Left ventricle myocardium inferior (tissue), 1 donor: ENCODE measurements around the gene DOP1B. TPM values are rescaled to one million over a fixed set of nuclear protein-coding genes. Genes with fewer than 3 reads are reported as not detected.
"Not testable (repeated sequence)": the region's sequence is repeated elsewhere in the genome, so short reads cannot be mapped to it uniquely, and the experiment has no call there.

Source experiments
- DNase-seq: peaks from one replicate; pipeline ENCODE4 v3.0.0-alpha.2; 2020
- H3K27ac ChIP-seq: fragments of 200-600 bp; replicated peaks from 2 replicates; pipeline ENCODE4 v1.8.0; 2021
- H3K27me3 ChIP-seq: fragments of 200-600 bp; 2 replicates; pipeline ENCODE4 v1.8.0; 2021; ENCODE audit warnings: low read depth
- H3K36me3 ChIP-seq: fragments of 200-600 bp; 2 replicates; pipeline ENCODE4 v1.8.0; 2021
- H3K4me1 ChIP-seq: fragments of 200-600 bp; 2 replicates; pipeline ENCODE4 v1.8.0; 2021
- H3K4me3 ChIP-seq: fragments of 200-600 bp; 2 replicates; pipeline ENCODE4 v1.8.0; 2021; ENCODE audit warnings: mild to moderate bottlenecking, moderate library complexity
- H3K9me3 ChIP-seq: fragments of 200-600 bp; replicated peaks from 2 replicates; pipeline ENCODE4 v1.8.0; 2021
- intact Hi-C: fragments of 100-400 bp; cut with micrococcal nuclease; formaldehyde crosslinking; loops from one replicate; pipeline ENCODE4 v1.11.0; 2022
- total RNA-seq: library from RNA; stranded (reverse); fragmentation: NEBNext Ultra II Directional; extraction: Animal tissue kit (Norgen Biotek cat#: 25700); gene quantifications from one replicate; pipeline ENCODE4 v1.2.1, GENCODE V29; 2021
- TF ChIP-seq, protein P1 (sequence below): fragments of 200-600 bp; IDR thresholded peaks from 2 replicates; pipeline ENCODE4 v1.8.0; 2021; ENCODE audit warnings: antibody characterized with exemption, mild to moderate bottlenecking, borderline replicate concordance
- donor health status: DM: no; HTN: yes; CAD: no; lungs with severe emphysema.

DOP1B gene
- total RNA-seq, 1 donor from 2014 or later = 13.6 TPM

GRCh38 chr21:36132696-36133095 is 23.9 kb upstream of the DOP1B start:
- intact Hi-C loops = no loop called here
- DNase-seq = peak; percentile 34
- no peaks in the 10 kb centered on the region for H3K27me3 ChIP-seq

GRCh38 chr21:36134803-36135390 is 21.7 kb upstream of the DOP1B start, which contains the start of gene CBR3:
TSS of gene CBR3 (plus strand) at chr21:36135079. CDS start at chr21:36135193, 114 bp downstream.
- H3K36me3 ChIP-seq = peaks cover 9% of the 10 kb centered on the region
- no peaks in the 10 kb centered on the region for H3K27me3 ChIP-seq
- peaks cover 45% of the 10 kb centered on the region for H3K4me1 ChIP-seq
- peak within 1 kb of the TSS; percentile 95 for H3K27ac ChIP-seq
- peak; percentile 72 for DNase-seq
- TF ChIP-seq, protein P1, sequence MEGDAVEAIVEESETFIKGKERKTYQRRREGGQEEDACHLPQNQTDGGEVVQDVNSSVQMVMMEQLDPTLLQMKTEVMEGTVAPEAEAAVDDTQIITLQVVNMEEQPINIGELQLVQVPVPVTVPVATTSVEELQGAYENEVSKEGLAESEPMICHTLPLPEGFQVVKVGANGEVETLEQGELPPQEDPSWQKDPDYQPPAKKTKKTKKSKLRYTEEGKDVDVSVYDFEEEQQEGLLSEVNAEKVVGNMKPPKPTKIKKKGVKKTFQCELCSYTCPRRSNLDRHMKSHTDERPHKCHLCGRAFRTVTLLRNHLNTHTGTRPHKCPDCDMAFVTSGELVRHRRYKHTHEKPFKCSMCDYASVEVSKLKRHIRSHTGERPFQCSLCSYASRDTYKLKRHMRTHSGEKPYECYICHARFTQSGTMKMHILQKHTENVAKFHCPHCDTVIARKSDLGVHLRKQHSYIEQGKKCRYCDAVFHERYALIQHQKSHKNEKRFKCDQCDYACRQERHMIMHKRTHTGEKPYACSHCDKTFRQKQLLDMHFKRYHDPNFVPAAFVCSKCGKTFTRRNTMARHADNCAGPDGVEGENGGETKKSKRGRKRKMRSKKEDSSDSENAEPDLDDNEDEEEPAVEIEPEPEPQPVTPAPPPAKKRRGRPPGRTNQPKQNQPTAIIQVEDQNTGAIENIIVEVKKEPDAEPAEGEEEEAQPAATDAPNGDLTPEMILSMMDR = no peak
- H3K4me3 ChIP-seq = peak within 1 kb of the TSS; percentile 75
- no peaks in the 10 kb centered on the region for H3K9me3 ChIP-seq
- intact Hi-C loops = no loop called here

More at GRCh38 chr21:36132696-36133095, 23.9 kb upstream of the DOP1B start:
- TF ChIP-seq, protein P1 = no peak
- no peak overlapping the region for H3K4me3 ChIP-seq
- H3K4me1 ChIP-seq = peaks cover 48% of the 10 kb centered on the region
- no peaks in the 10 kb centered on the region for H3K9me3 ChIP-seq
- H3K27ac ChIP-seq = no peak overlapping the region
- H3K36me3 ChIP-seq = peaks cover 4% of the 10 kb centered on the region

DNA sequence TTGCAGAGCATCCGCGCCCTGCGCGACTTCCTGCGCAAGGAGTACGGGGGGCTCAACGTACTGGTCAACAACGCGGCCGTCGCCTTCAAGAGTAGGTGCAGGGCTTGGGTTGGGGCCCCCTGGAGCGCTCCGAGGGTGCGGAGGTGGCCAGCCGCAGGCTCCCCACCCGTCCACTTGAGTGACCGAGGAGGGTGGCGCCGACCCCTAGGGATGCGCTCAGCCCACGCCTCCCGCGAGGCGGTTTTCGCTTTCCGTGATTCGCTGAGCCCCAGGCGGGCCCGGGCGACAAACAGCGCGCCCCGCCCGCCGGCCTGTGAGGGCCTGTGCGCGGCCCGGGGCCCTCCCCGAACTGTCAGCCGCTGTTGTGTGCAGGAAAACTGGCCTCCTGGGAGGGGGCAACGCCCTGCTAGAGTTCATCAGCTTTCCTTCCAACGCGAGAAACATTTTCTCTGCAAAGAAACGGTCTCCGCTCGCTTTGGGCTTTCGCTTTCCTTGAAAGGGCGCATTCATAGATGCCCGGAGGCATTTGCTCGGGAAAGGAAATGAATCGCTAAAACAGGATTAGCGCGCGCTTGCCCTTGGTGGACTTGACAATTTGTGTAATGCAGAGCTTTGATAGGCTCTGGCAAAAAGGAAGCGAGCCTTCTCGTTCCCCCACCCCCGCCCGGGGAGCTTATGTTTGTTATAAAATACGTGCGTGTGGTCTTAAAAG is 21.1 kb upstream of the DOP1B start:
- peak overlapping the region; percentile 75 for H3K4me3 ChIP-seq
- peaks cover 13% of the 10 kb centered on the region for H3K36me3 ChIP-seq
- TF ChIP-seq, protein P1 = no peak
- H3K27ac ChIP-seq = peak overlapping the region; percentile 95
- H3K4me1 ChIP-seq = peaks cover 41% of the 10 kb centered on the region
- no peaks in the 10 kb centered on the region for H3K27me3 ChIP-seq
- peak; percentile 83 for DNase-seq
- intact Hi-C loops = no loop called here
- H3K9me3 ChIP-seq = no peaks in the 10 kb centered on the region

DNA sequence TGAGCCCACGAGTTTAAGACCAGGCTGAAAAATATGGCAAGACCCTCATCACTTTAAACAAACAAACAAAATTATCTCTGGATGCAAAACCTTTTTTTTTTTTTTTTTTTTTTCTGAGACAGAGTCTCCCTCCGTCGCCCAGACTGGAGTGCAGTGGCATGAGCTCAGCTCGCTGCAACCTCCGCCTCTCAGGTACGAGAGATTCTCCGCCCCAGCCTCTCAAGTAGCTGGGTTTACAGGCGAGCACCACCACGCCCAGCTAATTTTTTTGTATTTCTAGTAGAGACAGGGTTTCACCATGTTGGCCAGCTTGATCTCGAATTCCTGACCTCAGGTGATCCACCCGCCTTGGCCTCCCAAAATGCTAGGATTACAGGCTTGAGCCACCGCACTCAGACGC is 16.8 kb upstream of the DOP1B start:
- H3K27me3 ChIP-seq, H3K4me3 ChIP-seq, H3K9me3 ChIP-seq, DNase-seq, H3K27ac ChIP-seq: not testable (repeated sequence)
- peaks cover 36% of the 10 kb centered on the region for H3K4me1 ChIP-seq
- peaks cover 14% of the 10 kb centered on the region for H3K36me3 ChIP-seq
- intact Hi-C loops = loop anchor here (10.0 kb wide), 2 partner anchors 75 to 185 kb away; partner anchors contain the start of gene MORC3

DNA sequence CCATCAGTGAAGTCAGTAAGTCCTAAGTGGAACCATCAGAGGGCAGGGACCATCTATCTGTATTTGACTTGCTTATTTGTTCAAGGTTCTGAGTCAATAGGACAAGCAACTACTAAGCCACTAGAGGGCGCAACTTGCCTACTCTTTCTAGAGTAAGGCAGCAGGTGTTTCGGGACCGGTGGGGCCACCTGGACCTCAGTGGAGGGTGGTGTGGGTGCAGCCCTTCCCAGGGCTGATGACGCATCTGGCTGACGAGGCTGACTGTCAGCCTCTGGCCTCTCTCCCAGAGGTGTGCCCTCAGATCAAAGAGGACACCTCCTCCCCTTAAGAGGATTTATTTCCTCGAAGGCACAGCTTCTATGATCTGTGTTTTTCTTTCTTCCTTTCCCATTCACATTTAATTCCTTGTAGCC is 15.1 kb upstream of the DOP1B start:
- Histone ChIP-seq H3K36me3 (peaks cover 21% of the 10 kb centered on the region), H3K9me3 (no peaks in the 10 kb centered on the region), H3K4me1 (peaks cover 22% of the 10 kb centered on the region), H3K27ac (no peak overlapping the region), H3K4me3 (no peak overlapping the region), H3K27me3 (no peaks in the 10 kb centered on the region)
- intact Hi-C loops = loop anchor here (10.0 kb wide), 2 partner anchors 73 to 183 kb away; partner anchors contain the start of gene MORC3
- DNase-seq = peak; percentile 24
- TF ChIP-seq, protein P1 = peak; percentile 90

DNA sequence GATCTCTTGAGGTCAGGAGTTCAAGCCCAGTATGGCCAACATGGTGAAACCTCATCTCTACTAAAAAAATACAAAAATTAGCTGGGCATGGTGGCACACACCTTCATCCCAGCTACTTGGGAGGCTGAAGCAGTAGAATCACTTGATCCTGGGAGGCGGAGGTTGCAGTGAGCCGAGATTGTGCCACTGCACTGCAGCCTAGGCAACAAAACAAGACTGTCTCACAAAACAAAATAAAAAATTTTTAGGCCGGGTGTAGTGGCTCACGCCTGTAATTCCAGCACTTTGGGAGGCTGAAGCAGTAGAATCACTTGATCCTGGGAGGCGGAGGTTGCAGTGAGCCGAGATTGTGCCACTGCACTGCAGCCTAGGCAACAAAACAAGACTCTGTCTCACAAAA is 12.4 kb upstream of the DOP1B start:
- not testable (repeated sequence) for H3K9me3 ChIP-seq, H3K27ac ChIP-seq, DNase-seq, H3K4me3 ChIP-seq, H3K4me1 ChIP-seq, H3K27me3 ChIP-seq
- intact Hi-C loops = loop anchor here (10.0 kb wide), 2 partner anchors 71 to 181 kb away; partner anchors contain the start of gene MORC3
- H3K36me3 ChIP-seq = peaks cover 26% of the 10 kb centered on the region
